ENCODE data around the gene APOC3. TPM values are rescaled to one million over a fixed set of nuclear protein-coding genes. Genes with fewer than 3 reads are reported as not detected.
A peak's percentile ranks its signal among the peaks of the same experiment; 100 is the strongest.

APOC3 gene
- total and polyA plus RNA-seq, 2 donors from 2014 or later: 35.6 TPM; not detected in 1

- Histone ChIP-seq H3K27me3 (ENCODE audit: control insufficient read depth, insufficient read depth, low read length) (no peaks in the 10 kb centered on the region), H3K4me3 (ENCODE audit: low read length in 3 of 3) (peak overlapping the region; percentile 88 to 94 (median 92)), H3K4me1 (ENCODE audit: control insufficient read depth in 2 of 3, insufficient read depth in 2 of 3, low read depth in 1 of 3, low read length in 3 of 3) (peaks cover 0 to 17% (median 16%) of the 10 kb centered on the region in 3 donors), H3K9ac (ENCODE audit: low read length in 3 of 3) (peak overlapping the region; percentile 59 to 83 (median 73)), H3K36me3 (ENCODE audit: control insufficient read depth in 2 of 3, insufficient read depth in 3 of 3, low read length in 3 of 3) (peaks cover 7 to 38% (median 31%) of the 10 kb centered on the region in 3 donors), H3K27ac (ENCODE audit: low read depth in 2 of 2, low read length in 2 of 2) (no peak overlapping the region), H3K9me3 (ENCODE audit: control insufficient read depth in 2 of 3, insufficient read depth in 1 of 3, low read length in 3 of 3) (no peaks in the 10 kb centered on the region)
- intact Hi-C loops (cut with DNase I): no loop called here
- no peak for TF ChIP-seq CTCF (IDR thresholded peaks at IDR 0.05; ENCODE audit: borderline replicate concordance, extremely low read depth, insufficient read depth)
- no peak for DNase-seq
- no peak for FAIRE-seq
These were observed 42.7 kb upstream of the APOC3 start for GRCh38 chr11:116786966-116787365.

- DNase-seq (no peak), FAIRE-seq (no peak)
- Histone ChIP-seq H3K9me3 (ENCODE audit: control insufficient read depth in 2 of 3, insufficient read depth in 1 of 3, low read length in 3 of 3) (no peaks in the 10 kb centered on the region), H3K27ac (ENCODE audit: low read depth in 2 of 2, low read length in 2 of 2) (peak overlapping the region; percentile 28 to 64), H3K4me3 (ENCODE audit: low read length in 3 of 3) (peak overlapping the region; percentile 88 to 94 (median 92)), H3K4me1 (ENCODE audit: control insufficient read depth in 2 of 3, insufficient read depth in 2 of 3, low read depth in 1 of 3, low read length in 3 of 3) (peaks cover 0 to 17% (median 16%) of the 10 kb centered on the region in 3 donors), H3K9ac (ENCODE audit: low read length in 3 of 3) (peak overlapping the region; percentile 59 to 83 (median 73)), H3K36me3 (ENCODE audit: control insufficient read depth in 2 of 3, insufficient read depth in 3 of 3, low read length in 3 of 3) (peaks cover 5 to 33% (median 27%) of the 10 kb centered on the region in 3 donors), H3K27me3 (ENCODE audit: control insufficient read depth, insufficient read depth, low read length) (no peaks in the 10 kb centered on the region)
- TF ChIP-seq CTCF (IDR thresholded peaks at IDR 0.05; ENCODE audit: borderline replicate concordance, extremely low read depth, insufficient read depth): no peak
- intact Hi-C loops (cut with DNase I): no loop called here
These were observed 42.3 kb upstream of the APOC3 start for GRCh38 chr11:116787436-116787785.

- Histone ChIP-seq H3K36me3 (ENCODE audit: control insufficient read depth in 2 of 3, insufficient read depth in 3 of 3, low read length in 3 of 3) (peaks cover 5 to 31% (median 24%) of the 10 kb centered on the region in 3 donors), H3K27ac (ENCODE audit: low read depth in 2 of 2, low read length in 2 of 2) (peak within 1 kb of the TSS; percentile 28 to 64), H3K4me1 (ENCODE audit: control insufficient read depth in 2 of 3, insufficient read depth in 2 of 3, low read depth in 1 of 3, low read length in 3 of 3) (peaks cover 0 to 17% (median 16%) of the 10 kb centered on the region in 3 donors), H3K4me3 (ENCODE audit: low read length in 3 of 3) (peak within 1 kb of the TSS; percentile 88 to 94 (median 92)), H3K9me3 (ENCODE audit: control insufficient read depth in 2 of 3, insufficient read depth in 1 of 3, low read length in 3 of 3) (no peaks in the 10 kb centered on the region), H3K9ac (ENCODE audit: low read length in 3 of 3) (peak within 1 kb of the TSS; percentile 59 to 83 (median 83)), H3K27me3 (ENCODE audit: control insufficient read depth, insufficient read depth, low read length) (no peaks in the 10 kb centered on the region)
- intact Hi-C loops (cut with DNase I): no loop called here
- DNase-seq (peak; percentile 84 to 93 (median 88)), FAIRE-seq (no peak)
- no peak for TF ChIP-seq CTCF (IDR thresholded peaks at IDR 0.05; ENCODE audit: borderline replicate concordance, extremely low read depth, insufficient read depth)
These were observed 41.8 kb upstream of the APOC3 start, which contains the start of gene ZPR1 for GRCh38 chr11:116787786-116788486. TSS of gene ZPR1 (minus strand) at chr11:116788023. CDS start at chr11:116787990, 33 bp downstream.

All from kidney (tissue), 14 donors.